ENCODE data around the gene IKBIP.

IKBIP gene

GRCh38 chr12:98678236-98678945 is 33.8 kb upstream of the IKBIP start:
- DNase-seq (ENCODE audit: extremely low read depth, low read depth) = no peak
- TF ChIP-seq CTCF (IDR thresholded peaks at IDR 0.05; ENCODE audit: low read depth, low read length, missing control alignments) = no peak
- H3K4me3 ChIP-seq (replicated peaks; ENCODE audit: low read depth, low read length) = no peak overlapping the region

- no peak for DNase-seq (ENCODE audit: extremely low read depth, low read depth)
- no peak for TF ChIP-seq CTCF (IDR thresholded peaks at IDR 0.05; ENCODE audit: low read depth, low read length, missing control alignments)
- H3K4me3 ChIP-seq (replicated peaks; ENCODE audit: low read depth, low read length) = no peak overlapping the region
These were observed 30.3 kb upstream of the IKBIP start for GRCh38 chr12:98674841-98675240.

GRCh38 chr12:98671459-98671858 is 26.9 kb upstream of the IKBIP start:
- no peak overlapping the region for H3K4me3 ChIP-seq (replicated peaks; ENCODE audit: low read depth, low read length)
- no peak for TF ChIP-seq CTCF (IDR thresholded peaks at IDR 0.05; ENCODE audit: low read depth, low read length, missing control alignments)
- DNase-seq (ENCODE audit: extremely low read depth, low read depth) = no peak

- no peak overlapping the region for H3K4me3 ChIP-seq (replicated peaks; ENCODE audit: low read depth, low read length)
- no peak for DNase-seq (ENCODE audit: extremely low read depth, low read depth)
- no peak for TF ChIP-seq CTCF (IDR thresholded peaks at IDR 0.05; ENCODE audit: low read depth, low read length, missing control alignments)
These were observed 25.2 kb upstream of the IKBIP start for GRCh38 chr12:98669751-98670150.

DNA sequence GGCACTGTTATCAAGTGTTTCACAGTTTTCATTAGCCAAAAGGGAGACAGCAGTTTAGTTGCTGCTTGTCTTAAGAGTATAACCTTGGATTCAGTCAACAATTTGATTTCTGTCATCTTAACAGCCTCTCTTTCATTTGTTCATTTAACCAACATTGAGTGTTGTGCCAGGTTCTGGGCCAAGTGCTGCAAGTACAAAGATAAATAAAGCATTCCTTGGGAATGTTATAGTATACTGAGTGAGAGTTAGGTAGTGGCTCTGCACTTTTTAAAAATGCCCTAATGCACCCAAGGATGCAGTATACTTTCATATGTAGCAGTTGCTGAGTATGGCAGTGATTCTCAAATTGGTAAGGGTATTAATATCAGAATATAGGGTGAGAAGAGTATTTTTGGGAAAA is 15.9 kb upstream of the IKBIP start:
- TF ChIP-seq CTCF (IDR thresholded peaks at IDR 0.05; ENCODE audit: low read depth, low read length, missing control alignments) = no peak
- no peak for DNase-seq (ENCODE audit: extremely low read depth, low read depth)
- H3K4me3 ChIP-seq (replicated peaks; ENCODE audit: low read depth, low read length) = no peak overlapping the region

DNA sequence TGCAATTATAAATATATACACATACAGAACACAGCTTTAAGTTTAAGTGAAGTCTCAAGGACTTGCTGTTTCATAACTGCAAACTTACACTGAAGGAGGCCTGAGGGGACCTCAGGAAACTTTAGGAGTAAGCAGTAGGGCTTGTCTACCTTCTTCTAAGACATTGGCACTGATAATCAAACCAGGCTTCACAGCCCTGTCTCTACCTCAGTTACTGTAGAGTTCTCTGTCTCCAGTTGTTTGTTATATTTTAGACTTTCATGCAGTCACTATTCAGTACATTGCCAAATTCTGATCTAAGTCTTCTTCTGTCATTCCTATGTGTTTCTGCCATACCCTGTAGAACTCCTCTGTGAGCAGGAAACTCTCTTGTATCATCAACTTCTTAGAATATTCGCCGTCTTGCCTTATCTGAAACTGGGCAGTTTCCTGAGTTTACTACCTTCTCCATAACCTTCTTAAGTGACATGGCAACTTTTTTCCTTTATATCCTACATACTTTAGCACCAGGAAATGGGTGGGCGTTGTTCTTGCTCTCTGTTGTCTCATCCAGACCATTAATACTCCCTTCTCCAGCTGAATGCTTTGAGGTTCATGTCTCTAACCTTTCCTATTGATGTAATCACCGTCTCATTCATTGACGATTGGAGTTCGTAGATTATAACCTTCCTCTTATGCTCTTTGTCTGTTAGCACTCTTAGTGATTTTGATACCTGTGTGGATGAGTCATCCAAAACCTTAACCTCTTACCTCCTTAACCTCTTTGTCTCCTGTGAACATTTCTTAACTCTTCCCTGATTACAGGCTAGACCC is 11.9 kb upstream of the IKBIP start:
- DNase-seq (ENCODE audit: extremely low read depth, low read depth) = no peak
- no peak overlapping the region for H3K4me3 ChIP-seq (replicated peaks; ENCODE audit: low read depth, low read length)
- TF ChIP-seq CTCF (IDR thresholded peaks at IDR 0.05; ENCODE audit: low read depth, low read length, missing control alignments) = no peak

All from HFF-Myc (cell line).